Measurements from ENCODE around the gene TAF11L5.
"Not testable (repeated sequence)": the region's sequence is repeated elsewhere in the genome, so short reads cannot be mapped to it uniquely, and the experiment has no call there.

TAF11L5 gene

DNA sequence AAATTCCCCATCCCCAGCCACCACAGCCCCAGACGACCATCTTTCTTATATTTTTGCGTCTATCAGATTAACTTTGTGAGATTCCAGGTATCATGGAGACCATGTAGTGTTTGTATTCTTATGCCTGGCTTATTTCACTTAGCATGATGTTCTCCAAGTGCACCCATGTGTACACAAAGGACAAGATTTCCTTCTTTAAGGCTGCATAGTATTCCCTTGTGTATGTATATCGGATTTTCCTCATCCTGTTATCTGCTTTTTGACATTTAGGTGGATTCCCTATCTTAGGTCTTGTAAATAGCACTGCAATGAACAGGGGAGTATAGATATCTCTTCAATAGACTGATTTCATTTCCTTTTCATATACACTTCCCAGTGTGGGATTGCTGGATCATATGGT lies 32.3 kb upstream of the TAF11L5 start:
- no peak for TF ChIP-seq CTCF (IDR thresholded peaks at IDR 0.05; ENCODE audit: extremely low read depth, insufficient read depth, missing control alignments)
- no peak for DNase-seq (ENCODE audit: low spot score)
- in situ Hi-C loops (cut with MboI; ENCODE audit: low pct_unique_long_range_greater_than_20kb, low sequenced_read_pairs, unreplicated experiment), result no loop called here

GRCh38 chr5:17497446-17497845 lies 27.6 kb upstream of the TAF11L5 start:
- no peak for DNase-seq (ENCODE audit: low spot score)
- TF ChIP-seq CTCF (IDR thresholded peaks at IDR 0.05; ENCODE audit: extremely low read depth, insufficient read depth, missing control alignments), result no peak
- in situ Hi-C loops (cut with MboI; ENCODE audit: low pct_unique_long_range_greater_than_20kb, low sequenced_read_pairs, unreplicated experiment), result no loop called here

DNA sequence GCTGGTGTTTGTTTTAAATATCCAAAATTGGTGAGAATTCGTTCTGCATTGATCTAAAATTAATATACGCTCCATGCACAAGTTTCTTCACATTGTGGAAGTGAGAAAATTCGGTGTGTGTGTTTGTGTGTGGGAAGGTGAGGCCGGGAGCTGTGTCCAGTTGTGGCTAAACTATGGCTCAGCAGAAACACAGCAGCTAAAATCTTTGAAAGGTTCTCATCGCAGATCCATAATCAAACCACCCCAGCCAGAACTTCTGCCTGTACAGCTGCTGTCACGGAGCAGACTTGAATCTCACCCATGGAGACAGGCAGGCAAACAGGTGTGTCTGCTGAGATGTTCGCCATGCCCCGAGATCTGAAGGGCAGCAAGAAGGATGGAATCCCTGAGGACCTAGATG lies 27.1 kb upstream of the TAF11L5 start, which contains the start of gene TAF11L2:
Gene TAF11L2 (plus strand): TSS at position 301 of the 400 bp plus-strand sequence.
- in situ Hi-C loops (cut with MboI; ENCODE audit: low pct_unique_long_range_greater_than_20kb, low sequenced_read_pairs, unreplicated experiment); DNase-seq (ENCODE audit: low spot score): not testable (repeated sequence)

DNA sequence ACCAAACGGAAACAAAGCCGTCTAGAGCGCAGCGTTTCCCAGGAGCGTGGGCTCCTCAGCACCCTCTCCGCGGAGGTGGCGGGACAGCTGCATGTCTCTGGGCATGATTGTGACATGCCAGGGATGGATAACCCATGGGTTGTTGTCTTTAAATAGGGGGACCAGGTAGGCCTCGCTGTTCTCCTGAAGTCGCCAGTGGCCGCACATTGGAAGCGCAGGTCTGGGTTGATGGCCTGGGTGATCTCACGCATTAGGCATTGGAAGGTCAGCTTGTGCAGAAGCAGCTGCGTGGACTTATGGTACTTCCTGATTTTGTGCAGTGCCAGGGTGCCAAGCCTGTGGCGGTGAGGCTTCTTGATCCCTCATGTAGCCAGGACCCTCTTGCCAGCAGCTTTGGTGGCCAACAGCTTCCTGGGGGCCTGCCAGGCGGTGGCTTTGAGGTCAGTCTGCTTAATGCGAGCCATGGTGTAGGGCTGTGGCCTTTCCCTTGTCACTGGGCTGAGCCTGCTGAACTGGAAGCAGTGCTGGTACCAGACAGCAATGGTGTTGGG lies 13.2 kb upstream of the TAF11L5 start:
- in situ Hi-C loops (cut with MboI; ENCODE audit: low pct_unique_long_range_greater_than_20kb, low sequenced_read_pairs, unreplicated experiment), result no loop called here
- no peak for DNase-seq (ENCODE audit: low spot score)
- TF ChIP-seq CTCF (IDR thresholded peaks at IDR 0.05; ENCODE audit: extremely low read depth, insufficient read depth, missing control alignments), result no peak

DNA sequence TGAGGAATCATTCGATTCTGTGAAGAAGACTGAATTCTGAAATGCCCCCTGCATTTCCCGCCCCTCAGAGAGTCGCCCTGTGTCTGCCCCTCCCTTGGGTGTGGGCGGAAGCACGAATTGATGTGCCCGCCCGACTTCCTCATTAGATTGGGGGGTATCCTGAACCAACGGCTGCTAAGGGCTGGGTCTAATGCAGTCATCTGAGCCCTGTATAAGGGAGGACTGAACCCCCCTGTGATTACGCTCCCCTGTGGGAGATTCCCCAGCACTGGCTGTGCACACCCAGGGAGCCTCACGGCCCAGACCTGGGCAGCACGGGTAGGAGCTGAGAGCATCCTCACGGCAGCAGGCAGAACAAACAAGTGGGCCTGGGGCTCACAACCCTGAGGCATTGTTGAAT lies 7.5 kb upstream of the TAF11L5 start:
- DNase-seq (ENCODE audit: low spot score); in situ Hi-C loops (cut with MboI; ENCODE audit: low pct_unique_long_range_greater_than_20kb, low sequenced_read_pairs, unreplicated experiment): not testable (repeated sequence)

DNA sequence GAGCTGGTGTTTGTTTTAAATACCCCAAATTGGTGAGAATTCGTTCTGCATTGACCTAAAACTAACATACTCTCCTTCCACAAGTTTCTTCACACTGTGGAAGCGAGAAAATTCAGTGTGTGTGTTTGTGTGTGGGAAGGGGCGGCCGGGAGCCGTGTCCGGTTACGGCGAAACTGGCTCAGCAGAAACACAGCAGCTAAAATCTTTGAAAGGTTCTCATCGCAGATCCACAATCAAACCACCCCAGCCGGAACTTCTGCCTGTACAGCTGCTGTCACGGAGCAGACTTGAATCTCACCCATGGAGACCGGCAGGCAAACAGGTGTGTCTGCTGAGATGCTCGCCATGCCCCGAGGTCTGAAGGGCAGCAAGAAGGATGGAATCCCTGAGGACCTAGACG lies 7.0 kb upstream of the TAF11L5 start, which contains the start of gene TAF11L3:
Gene TAF11L3 (plus strand): TSS at position 301 of the 400 bp plus-strand sequence.
- DNase-seq (ENCODE audit: low spot score); in situ Hi-C loops (cut with MboI; ENCODE audit: low pct_unique_long_range_greater_than_20kb, low sequenced_read_pairs, unreplicated experiment): not testable (repeated sequence)

DNA sequence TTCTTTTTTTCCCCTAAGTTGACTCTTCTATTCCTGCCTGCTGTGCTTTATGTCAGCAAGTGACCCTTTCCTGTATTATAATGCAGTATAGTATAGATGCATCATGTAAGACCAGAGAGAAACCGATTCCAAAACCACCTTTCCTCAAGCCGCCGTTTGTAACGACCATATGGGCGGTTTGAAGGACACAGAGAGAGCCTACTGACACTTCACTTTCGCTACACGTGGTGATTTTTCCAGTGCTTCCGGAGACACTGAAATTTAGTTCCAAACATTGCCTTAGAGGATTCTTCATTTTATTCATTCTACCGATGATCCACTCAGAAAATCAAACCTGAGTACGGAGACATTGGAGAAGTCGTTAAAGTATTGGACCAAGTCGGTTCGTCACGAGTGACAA lies 5.5 kb upstream of the TAF11L5 start:
- DNase-seq (ENCODE audit: low spot score); in situ Hi-C loops (cut with MboI; ENCODE audit: low pct_unique_long_range_greater_than_20kb, low sequenced_read_pairs, unreplicated experiment): not testable (repeated sequence)

DNA sequence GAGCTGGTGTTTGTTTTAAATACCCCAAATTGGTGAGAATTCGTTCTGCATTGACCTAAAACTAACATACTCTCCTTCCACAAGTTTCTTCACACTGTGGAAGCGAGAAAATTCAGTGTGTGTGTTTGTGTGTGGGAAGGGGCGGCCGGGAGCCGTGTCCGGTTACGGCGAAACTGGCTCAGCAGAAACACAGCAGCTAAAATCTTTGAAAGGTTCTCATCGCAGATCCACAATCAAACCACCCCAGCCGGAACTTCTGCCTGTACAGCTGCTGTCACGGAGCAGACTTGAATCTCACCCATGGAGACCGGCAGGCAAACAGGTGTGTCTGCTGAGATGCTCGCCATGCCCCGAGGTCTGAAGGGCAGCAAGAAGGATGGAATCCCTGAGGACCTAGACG lies 3.5 kb upstream of the TAF11L5 start, which contains the start of gene TAF11L4:
Gene TAF11L4 (plus strand): TSS at position 301 of the 400 bp plus-strand sequence.
- in situ Hi-C loops (cut with MboI; ENCODE audit: low pct_unique_long_range_greater_than_20kb, low sequenced_read_pairs, unreplicated experiment); DNase-seq (ENCODE audit: low spot score): not testable (repeated sequence)

GRCh38 chr5:17526504-17526903 lies 1.5 kb downstream of the TAF11L5 start:
- in situ Hi-C loops (cut with MboI; ENCODE audit: low pct_unique_long_range_greater_than_20kb, low sequenced_read_pairs, unreplicated experiment); DNase-seq (ENCODE audit: low spot score): not testable (repeated sequence)

DNA sequence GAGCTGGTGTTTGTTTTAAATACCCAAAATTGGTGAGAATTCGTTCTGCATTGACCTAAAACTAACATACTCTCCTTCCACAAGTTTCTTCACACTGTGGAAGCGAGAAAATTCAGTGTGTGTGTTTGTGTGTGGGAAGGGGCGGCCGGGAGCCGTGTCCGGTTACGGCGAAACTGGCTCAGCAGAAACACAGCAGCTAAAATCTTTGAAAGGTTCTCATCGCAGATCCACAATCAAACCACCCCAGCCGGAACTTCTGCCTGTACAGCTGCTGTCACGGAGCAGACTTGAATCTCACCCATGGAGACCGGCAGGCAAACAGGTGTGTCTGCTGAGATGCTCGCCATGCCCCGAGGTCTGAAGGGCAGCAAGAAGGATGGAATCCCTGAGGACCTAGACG lies 3.3 kb downstream of the TAF11L5 start, which contains the start of gene TAF11L6:
Gene TAF11L6 (plus strand): TSS at position 301 of the 400 bp plus-strand sequence.
- in situ Hi-C loops (cut with MboI; ENCODE audit: low pct_unique_long_range_greater_than_20kb, low sequenced_read_pairs, unreplicated experiment); DNase-seq (ENCODE audit: low spot score): not testable (repeated sequence)
